ENCODE results near the gene IGFBP6.

IGFBP6 gene

DNA sequence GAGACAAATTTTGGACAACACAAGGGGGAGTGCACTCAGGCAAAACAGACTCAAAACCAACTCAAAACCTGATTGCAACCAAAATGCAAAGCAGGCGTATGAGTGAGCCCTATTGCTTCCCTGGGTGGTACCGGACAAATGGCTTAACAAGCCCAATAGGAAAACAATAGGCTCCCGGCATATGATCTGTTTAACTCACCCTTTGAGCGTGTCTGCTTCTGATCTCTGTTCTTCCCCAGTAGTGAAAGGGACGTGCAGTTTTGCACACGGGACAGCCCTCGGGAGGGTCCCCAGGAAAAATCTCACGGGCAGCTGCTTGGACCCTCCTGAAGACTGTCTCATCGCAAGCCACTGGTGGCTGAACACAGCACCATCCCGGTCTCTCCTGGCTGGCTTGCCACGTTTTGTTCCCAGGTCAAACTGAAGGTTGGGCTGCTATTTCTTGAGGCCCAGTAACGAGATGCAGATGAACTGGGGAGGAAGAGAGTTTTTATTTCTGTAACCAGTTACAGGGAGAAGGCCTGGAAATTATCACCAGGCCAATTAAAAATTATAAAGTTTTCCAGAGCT lies 15.8 kb downstream of the IGFBP6 start:
- no peak for DNase-seq (ENCODE audit: low spot score)
- Histone ChIP-seq H2BK120ac (ENCODE audit: low read depth, low read length) (no peak overlapping the region), H4K8ac (ENCODE audit: low read depth, low read length) (no peak overlapping the region), H2BK5ac (ENCODE audit: low read length) (no peak overlapping the region), H4K91ac (ENCODE audit: low read depth, low read length, poor library complexity) (no peak overlapping the region), H2BK15ac (ENCODE audit: low read length) (no peak overlapping the region), H3K36me3 (replicated peaks in 1 of 2; ENCODE audit: control insufficient read depth in 2 of 2, insufficient read depth in 2 of 2, low read length in 2 of 2) (no peaks in the 10 kb centered on the region), H3K9me3 (replicated peaks in 1 of 2; ENCODE audit: control insufficient read depth in 2 of 2, insufficient read depth in 1 of 2, low read depth in 1 of 2, low read length in 2 of 2) (no peaks in the 10 kb centered on the region), H3K27ac (replicated peaks; ENCODE audit: low read length) (no peak overlapping the region), H3K4ac (ENCODE audit: low read length) (no peak overlapping the region), H3K23ac (ENCODE audit: low read depth, low read length, poor library complexity) (no peak overlapping the region), H3K4me3 (ENCODE audit: low read length in 2 of 2) (no peak overlapping the region), H3K14ac (ENCODE audit: low read length) (no peak overlapping the region), H3K4me2 (ENCODE audit: insufficient read depth, low read length, poor library complexity, severe bottlenecking) (no peak overlapping the region), H3K4me1 (ENCODE audit: control insufficient read depth in 2 of 2, insufficient read depth in 1 of 2, low read depth in 1 of 2, low read length in 2 of 2) (peaks cover 0 to 1% of the 10 kb centered on the region in 2 donors), H3K9ac (ENCODE audit: low read depth, low read length, poor library complexity) (no peak overlapping the region), H2AFZ (ENCODE audit: low read length) (no peak overlapping the region), H2BK12ac (ENCODE audit: low read length) (no peak overlapping the region), H3K18ac (ENCODE audit: low read length) (no peak overlapping the region), H3K27me3 (ENCODE audit: control insufficient read depth in 3 of 3, insufficient read depth in 3 of 3, low read depth in 1 of 3, low read length in 3 of 3) (peaks cover 0 to 4% (median 0%) of the 10 kb centered on the region in 3 experiments), H2AK5ac (ENCODE audit: low read depth, low read length) (no peak overlapping the region), H3K79me1 (ENCODE audit: low read depth, low read length) (no peaks in the 10 kb centered on the region)
- no CpG with 5 or more reads among the region's 12 CpGs for WGBS, 2 donors (ENCODE audit: extremely low coverage in 2 of 2, insufficient read length in 2 of 2, insufficient replicate concordance in 1 of 2)

DNA sequence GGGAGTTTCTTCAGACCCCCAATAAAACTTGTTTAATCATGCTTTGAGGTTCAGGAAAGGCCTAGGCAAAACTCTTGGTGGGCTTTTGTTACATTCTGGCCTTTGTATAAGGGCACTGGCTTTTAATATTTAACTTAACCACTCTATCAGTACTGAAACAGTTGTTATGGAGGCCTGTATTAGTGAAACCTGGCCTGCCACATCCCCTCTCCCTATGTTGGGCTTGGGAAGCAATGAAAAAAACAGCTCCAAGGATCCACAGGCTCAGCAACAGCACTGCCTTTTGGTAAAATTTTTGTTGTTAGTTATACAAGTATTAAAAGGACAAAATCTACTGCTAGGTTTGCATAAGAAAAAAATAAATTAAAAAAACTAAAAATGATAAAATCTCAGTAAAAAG lies 16.5 kb downstream of the IGFBP6 start:
- no peak overlapping the region for H3K14ac ChIP-seq (ENCODE audit: low read length)
- H4K8ac ChIP-seq (ENCODE audit: low read depth, low read length): no peak overlapping the region
- no peaks in the 10 kb centered on the region for H3K9me3 ChIP-seq (replicated peaks in 1 of 2; ENCODE audit: control insufficient read depth in 2 of 2, insufficient read depth in 1 of 2, low read depth in 1 of 2, low read length in 2 of 2)
- H3K4me3 ChIP-seq (ENCODE audit: low read length in 2 of 2): no peak overlapping the region
- H2BK12ac ChIP-seq (ENCODE audit: low read length): no peak overlapping the region
- H2BK15ac ChIP-seq (ENCODE audit: low read length): no peak overlapping the region
- no peaks in the 10 kb centered on the region for H3K36me3 ChIP-seq (replicated peaks in 1 of 2; ENCODE audit: control insufficient read depth in 2 of 2, insufficient read depth in 2 of 2, low read length in 2 of 2)
- no peak overlapping the region for H3K4me2 ChIP-seq (ENCODE audit: insufficient read depth, low read length, poor library complexity, severe bottlenecking)
- no peak overlapping the region for H2AFZ ChIP-seq (ENCODE audit: low read length)
- no peak for DNase-seq (ENCODE audit: low spot score)
- H3K18ac ChIP-seq (ENCODE audit: low read length): no peak overlapping the region
- no peak overlapping the region for H2BK120ac ChIP-seq (ENCODE audit: low read depth, low read length)
- H2BK5ac ChIP-seq (ENCODE audit: low read length): no peak overlapping the region
- no peak overlapping the region for H2AK5ac ChIP-seq (ENCODE audit: low read depth, low read length)
- no peak overlapping the region for H3K27ac ChIP-seq (replicated peaks; ENCODE audit: low read length)
- H3K79me1 ChIP-seq (ENCODE audit: low read depth, low read length): no peaks in the 10 kb centered on the region
- H3K27me3 ChIP-seq (ENCODE audit: control insufficient read depth in 3 of 3, insufficient read depth in 3 of 3, low read depth in 1 of 3, low read length in 3 of 3): peaks cover 0 to 5% (median 0%) of the 10 kb centered on the region in 3 experiments
- no peak overlapping the region for H3K9ac ChIP-seq (ENCODE audit: low read depth, low read length, poor library complexity)
- H3K4me1 ChIP-seq (ENCODE audit: control insufficient read depth in 2 of 2, insufficient read depth in 1 of 2, low read depth in 1 of 2, low read length in 2 of 2): peaks cover 0 to 1% of the 10 kb centered on the region in 2 donors
- no peak overlapping the region for H4K91ac ChIP-seq (ENCODE audit: low read depth, low read length, poor library complexity)
- no peak overlapping the region for H3K4ac ChIP-seq (ENCODE audit: low read length)
- no peak overlapping the region for H3K23ac ChIP-seq (ENCODE audit: low read depth, low read length, poor library complexity)

DNA sequence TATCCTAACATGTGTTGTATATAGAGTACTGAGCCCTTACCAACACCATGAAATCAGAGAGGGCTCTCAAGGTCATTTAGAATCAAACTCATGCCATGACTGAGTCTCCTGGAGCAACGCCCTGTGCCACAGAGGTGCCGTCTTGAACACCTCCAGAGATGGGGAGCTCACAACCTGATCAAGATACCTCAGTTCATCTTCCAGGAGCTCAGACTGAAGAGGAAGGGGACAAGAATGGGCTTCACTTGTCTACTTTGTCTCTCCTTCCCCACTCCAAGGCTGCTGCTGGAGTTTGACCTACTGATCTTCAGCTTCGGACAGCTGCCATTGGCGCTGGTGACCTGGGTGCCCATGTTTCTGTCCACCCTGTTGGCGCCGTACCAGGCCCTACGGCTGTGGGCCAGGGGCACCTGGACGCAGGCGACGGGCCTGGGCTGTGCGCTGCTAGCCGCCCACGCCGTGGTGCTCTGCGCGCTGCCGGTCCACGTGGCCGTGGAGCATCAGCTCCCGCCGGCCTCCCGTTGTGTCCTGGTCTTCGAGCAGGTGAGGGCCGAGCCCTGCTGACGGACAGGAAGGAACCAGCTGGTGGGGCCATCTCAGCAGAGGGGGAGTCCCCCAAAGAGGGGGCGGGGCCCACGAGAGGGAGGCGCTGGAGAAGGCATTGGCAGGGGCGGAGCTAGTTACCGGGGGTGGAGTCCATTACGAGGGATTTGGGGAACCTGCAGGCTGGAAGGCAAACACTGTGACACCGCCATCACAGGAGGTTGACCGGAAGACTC lies 17.8 kb downstream of the IGFBP6 start:
- H2AFZ ChIP-seq (ENCODE audit: low read length): no peak overlapping the region
- H3K4me3 ChIP-seq (ENCODE audit: low read length in 2 of 2): no peak overlapping the region
- peaks cover 0 to 11% (median 0%) of the 10 kb centered on the region in 3 experiments for H3K27me3 ChIP-seq (ENCODE audit: control insufficient read depth in 3 of 3, insufficient read depth in 3 of 3, low read depth in 1 of 3, low read length in 3 of 3)
- no peak overlapping the region for H3K4me2 ChIP-seq (ENCODE audit: insufficient read depth, low read length, poor library complexity, severe bottlenecking)
- H3K4ac ChIP-seq (ENCODE audit: low read length): no peak overlapping the region
- peaks cover 0 to 1% of the 10 kb centered on the region in 2 donors for H3K4me1 ChIP-seq (ENCODE audit: control insufficient read depth in 2 of 2, insufficient read depth in 1 of 2, low read depth in 1 of 2, low read length in 2 of 2)
- H3K79me1 ChIP-seq (ENCODE audit: low read depth, low read length): no peaks in the 10 kb centered on the region
- no peak overlapping the region for H3K27ac ChIP-seq (replicated peaks; ENCODE audit: low read length)
- H3K14ac ChIP-seq (ENCODE audit: low read length): peak overlapping the region; percentile 25
- H3K18ac ChIP-seq (ENCODE audit: low read length): peak overlapping the region; percentile 67
- no peak for DNase-seq (ENCODE audit: low spot score)
- peak overlapping the region; percentile 13 for H3K9ac ChIP-seq (ENCODE audit: low read depth, low read length, poor library complexity)
- no peaks in the 10 kb centered on the region for H3K9me3 ChIP-seq (replicated peaks in 1 of 2; ENCODE audit: control insufficient read depth in 2 of 2, insufficient read depth in 1 of 2, low read depth in 1 of 2, low read length in 2 of 2)
- peak overlapping the region; percentile 40 for H4K91ac ChIP-seq (ENCODE audit: low read depth, low read length, poor library complexity)
- H2BK15ac ChIP-seq (ENCODE audit: low read length): peak overlapping the region; percentile 6
- H4K8ac ChIP-seq (ENCODE audit: low read depth, low read length): no peak overlapping the region
- no peak overlapping the region for H2BK12ac ChIP-seq (ENCODE audit: low read length)
- H2BK5ac ChIP-seq (ENCODE audit: low read length): no peak overlapping the region
- H3K23ac ChIP-seq (ENCODE audit: low read depth, low read length, poor library complexity): peak overlapping the region; percentile 40
- no peaks in the 10 kb centered on the region for H3K36me3 ChIP-seq (replicated peaks in 1 of 2; ENCODE audit: control insufficient read depth in 2 of 2, insufficient read depth in 2 of 2, low read length in 2 of 2)
- H2AK5ac ChIP-seq (ENCODE audit: low read depth, low read length): peak overlapping the region; percentile 31
- no CpG with 5 or more reads among the region's 33 CpGs for WGBS, 2 donors (ENCODE audit: extremely low coverage in 2 of 2, insufficient read length in 2 of 2, insufficient replicate concordance in 1 of 2)
- H2BK120ac ChIP-seq (ENCODE audit: low read depth, low read length): no peak overlapping the region

GRCh38 chr12:53115891-53116648 lies 18.6 kb downstream of the IGFBP6 start:
- no peaks in the 10 kb centered on the region for H3K9me3 ChIP-seq (replicated peaks in 1 of 2; ENCODE audit: control insufficient read depth in 2 of 2, insufficient read depth in 1 of 2, low read depth in 1 of 2, low read length in 2 of 2)
- no peak overlapping the region for H4K91ac ChIP-seq (ENCODE audit: low read depth, low read length, poor library complexity)
- DNase-seq (ENCODE audit: low spot score): no peak
- H3K18ac ChIP-seq (ENCODE audit: low read length): peak overlapping the region; percentile 38
- no peak overlapping the region for H2AFZ ChIP-seq (ENCODE audit: low read length)
- H3K27ac ChIP-seq (replicated peaks; ENCODE audit: low read length): no peak overlapping the region
- no peak overlapping the region for H3K14ac ChIP-seq (ENCODE audit: low read length)
- H3K9ac ChIP-seq (ENCODE audit: low read depth, low read length, poor library complexity): no peak overlapping the region
- peaks cover 0 to 2% of the 10 kb centered on the region in 2 donors for H3K4me1 ChIP-seq (ENCODE audit: control insufficient read depth in 2 of 2, insufficient read depth in 1 of 2, low read depth in 1 of 2, low read length in 2 of 2)
- H3K4me3 ChIP-seq (ENCODE audit: low read length in 2 of 2): no peak overlapping the region
- no peaks in the 10 kb centered on the region for H3K79me1 ChIP-seq (ENCODE audit: low read depth, low read length)
- H3K4ac ChIP-seq (ENCODE audit: low read length): no peak overlapping the region
- H3K27me3 ChIP-seq (ENCODE audit: control insufficient read depth in 3 of 3, insufficient read depth in 3 of 3, low read depth in 1 of 3, low read length in 3 of 3): peaks cover 0 to 11% (median 0%) of the 10 kb centered on the region in 3 experiments
- H3K4me2 ChIP-seq (ENCODE audit: insufficient read depth, low read length, poor library complexity, severe bottlenecking): no peak overlapping the region
- H3K36me3 ChIP-seq (replicated peaks in 1 of 2; ENCODE audit: control insufficient read depth in 2 of 2, insufficient read depth in 2 of 2, low read length in 2 of 2): no peaks in the 10 kb centered on the region
- no peak overlapping the region for H3K23ac ChIP-seq (ENCODE audit: low read depth, low read length, poor library complexity)
- H2BK120ac ChIP-seq (ENCODE audit: low read depth, low read length): no peak overlapping the region
- no CpG with 5 or more reads among the region's 8 CpGs for WGBS, 2 donors (ENCODE audit: extremely low coverage in 2 of 2, insufficient read length in 2 of 2, insufficient replicate concordance in 1 of 2)
- H2BK12ac ChIP-seq (ENCODE audit: low read length): no peak overlapping the region
- H2BK15ac ChIP-seq (ENCODE audit: low read length): peak overlapping the region; percentile 6
- no peak overlapping the region for H2AK5ac ChIP-seq (ENCODE audit: low read depth, low read length)
- no peak overlapping the region for H2BK5ac ChIP-seq (ENCODE audit: low read length)
- H4K8ac ChIP-seq (ENCODE audit: low read depth, low read length): no peak overlapping the region
